GM23338 (cell line): ENCODE results near the gene CES3.

Source experiments
- CTCF ChIP-seq, 2 experiments: fragments of 200-600 bp in 1 of 2; sonication (generic) in 1 of 2; conservative IDR thresholded peaks; 2 replicates each; pipeline versions ENCODE4 v1.5.1 to v1.6.1; 2016 to 2017; ENCODE audit warnings: antibody characterized with exemption in 2 of 2, low read depth in 2 of 2, mild to moderate bottlenecking in 2 of 2, moderate library complexity in 1 of 2
- ETS1 ChIP-seq: IDR thresholded peaks from 2 replicates; pipeline ENCODE4 v1.6.1; 2016; ENCODE audit warnings: antibody characterized with exemption
- EZH2phosphoT487 ChIP-seq: fragments of 200-600 bp; sonication (generic); IDR thresholded peaks from one replicate; pipeline ENCODE4 v1.8.1; 2018; ENCODE audit warnings: antibody characterized with exemption; ENCODE audit not compliant: unreplicated experiment
- POLR2AphosphoS5 ChIP-seq: IDR thresholded peaks from 2 replicates; pipeline ENCODE4 v1.6.1; 2016; ENCODE audit warnings: antibody characterized with exemption, low read depth
- ZNF114 ChIP-seq: fragments of 250-450 bp; sonication (Bioruptor Pico); IDR thresholded peaks from 2 replicates; pipeline ENCODE4 v1.5.0; 2020; ENCODE audit warnings: mild to moderate bottlenecking, moderate library complexity

DNA sequence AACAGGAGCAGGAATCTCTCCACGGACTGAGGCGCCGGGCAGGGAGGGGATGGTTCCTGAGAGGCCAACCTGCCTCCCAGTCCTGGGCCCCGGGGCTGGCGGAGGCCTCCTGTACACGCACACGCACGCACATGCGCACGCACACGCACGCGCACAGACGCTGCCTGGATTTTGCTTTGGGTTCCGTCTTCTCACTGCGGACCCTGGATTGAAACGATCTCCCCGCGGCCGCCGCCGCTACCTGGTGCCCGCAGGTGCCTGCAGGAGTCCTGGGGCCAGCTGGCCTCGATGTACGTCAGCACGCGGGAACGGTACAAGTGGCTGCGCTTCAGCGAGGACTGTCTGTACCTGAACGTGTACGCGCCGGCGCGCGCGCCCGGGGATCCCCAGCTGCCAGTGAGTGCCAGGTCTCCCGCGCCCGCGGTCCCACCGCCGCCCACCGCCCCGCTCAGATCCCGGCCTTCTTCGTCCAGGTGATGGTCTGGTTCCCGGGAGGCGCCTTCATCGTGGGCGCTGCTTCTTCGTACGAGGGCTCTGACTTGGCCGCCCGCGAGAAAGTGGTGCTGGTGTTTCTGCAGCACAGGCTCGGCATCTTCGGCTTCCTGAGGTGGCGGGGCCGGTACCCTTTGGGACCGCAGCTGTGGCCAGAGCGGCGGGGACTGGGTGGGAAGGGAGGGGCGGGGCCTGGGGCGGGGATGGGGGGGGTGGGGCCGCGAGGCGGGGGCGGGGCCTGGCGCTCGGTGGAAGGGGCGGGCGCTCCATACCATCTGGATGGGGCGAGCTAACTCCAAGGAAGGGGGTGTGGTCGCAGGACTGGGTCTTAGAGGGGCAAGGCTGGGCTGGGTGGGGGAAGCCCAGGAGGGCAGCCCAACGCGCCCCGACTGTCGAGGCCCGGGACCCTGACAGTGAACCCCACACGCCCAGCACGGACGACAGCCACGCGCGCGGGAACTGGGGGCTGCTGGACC lies 39.6 kb downstream of the CES3 start:
- TF ChIP-seq CTCF (conservative IDR thresholded peaks at IDR 0.05; ENCODE audit: low read depth in 2 of 2): no peak
- no peak; the same call in 1 of the 2 replicates for TF ChIP-seq POLR2AphosphoS5
- TF ChIP-seq EZH2phosphoT487: no peak
- TF ChIP-seq ZNF114 (CRISPR knock-in tag): no peak
- TF ChIP-seq ETS1: no peak
